Loucy (cell line): ENCODE data around the gene ZKSCAN4.

Experiments used
- H2AFZ ChIP-seq: fragments of 200-600 bp; sonication (generic); 2 replicates; pipeline ENCODE4 v1.6.0; 2016; ENCODE audit warnings: antibody characterized with exemption, mild to moderate bottlenecking, low read length, moderate library complexity
- H3F3A ChIP-seq: fragments of 200-600 bp; 2 replicates; pipeline ENCODE4 v1.6.0; 2016; ENCODE audit warnings: antibody characterized with exemption, low read depth, mild to moderate bottlenecking
- H3K27me3 ChIP-seq: fragments of 200-600 bp; sonication (generic); 2 replicates; pipeline ENCODE4 v1.6.1; 2014; ENCODE audit warnings: low read length, mild to moderate bottlenecking; ENCODE audit not compliant: insufficient read depth, poor library complexity, severe bottlenecking
- H3K36me3 ChIP-seq: fragments of 200-600 bp; sonication (generic); 2 replicates; pipeline ENCODE4 v1.6.1; 2016; ENCODE audit warnings: low read length; ENCODE audit not compliant: insufficient read depth
- H3K4me1 ChIP-seq: fragments of 200-600 bp; sonication (generic); 2 replicates; pipeline ENCODE4 v1.5.1; 2014; ENCODE audit warnings: low read length, mild to moderate bottlenecking; ENCODE audit not compliant: insufficient read depth, poor library complexity, severe bottlenecking
- H3K4me2 ChIP-seq: fragments of 200-600 bp; sonication (generic); 2 replicates; pipeline ENCODE4 v1.6.0; 2014; ENCODE audit warnings: antibody characterized with exemption, low read length, low read depth, mild to moderate bottlenecking; ENCODE audit not compliant: poor library complexity, severe bottlenecking
- H3K4me3 ChIP-seq: fragments of 200-600 bp; sonication (generic); 2 replicates; pipeline ENCODE4 v1.5.1; 2014; ENCODE audit warnings: low read length, mild to moderate bottlenecking, mixed read lengths; ENCODE audit not compliant: poor library complexity, severe bottlenecking
- H3K79me2 ChIP-seq: fragments of 200-600 bp; sonication (generic); 2 replicates; pipeline ENCODE4 v1.6.1; 2014; ENCODE audit warnings: low read length; ENCODE audit not compliant: insufficient read depth
- H3K9ac ChIP-seq: fragments of 200-600 bp; sonication (generic); 2 replicates; pipeline ENCODE4 v1.6.0; 2014; ENCODE audit warnings: mild to moderate bottlenecking, low read depth, low read length, moderate library complexity; ENCODE audit not compliant: poor library complexity, severe bottlenecking
- H3K9me2 ChIP-seq: fragments of 200-600 bp; sonication (generic); replicated peaks from 2 replicates; pipeline ENCODE4 v1.6.1; 2016; ENCODE audit warnings: low read depth, low read length, mixed read lengths
- H3K9me3 ChIP-seq: fragments of 200-600 bp; sonication (generic); 2 replicates; pipeline ENCODE4 v1.6.1; 2014; ENCODE audit warnings: mild to moderate bottlenecking, antibody characterized with exemption, low read length, low read depth; ENCODE audit not compliant: insufficient read depth
- H4K20me1 ChIP-seq: fragments of 200-600 bp; sonication (generic); 2 replicates; pipeline ENCODE4 v1.6.0; 2014; ENCODE audit warnings: antibody characterized with exemption, low read length, mild to moderate bottlenecking; ENCODE audit not compliant: insufficient read depth, poor library complexity, severe bottlenecking
- CTCF ChIP-seq: fragments of 200-600 bp; sonication (generic); conservative IDR thresholded peaks from 2 replicates; pipeline ENCODE4 v1.5.1; 2014; ENCODE audit warnings: mild to moderate bottlenecking, antibody characterized with exemption, low read length
- EZH2phosphoT487 ChIP-seq: fragments of 200-600 bp; IDR thresholded peaks from 2 replicates; pipeline ENCODE4 v1.6.1; 2018; ENCODE audit warnings: antibody characterized with exemption, mild to moderate bottlenecking, moderate library complexity, borderline replicate concordance

Gene ZKSCAN4

GRCh38 chr6:28213213-28213523 lies 38.9 kb downstream of the ZKSCAN4 start:
- Histone ChIP-seq H3K9me2 (no peaks in the 10 kb centered on the region), H3K9ac (peak overlapping the region; percentile 63), H3K9me3 (no peaks in the 10 kb centered on the region), H3K79me2 (no peaks in the 10 kb centered on the region), H3F3A (no peaks in the 10 kb centered on the region), H3K4me3 (peak overlapping the region; percentile 70), H2AFZ (no peak overlapping the region), H3K36me3 (no peaks in the 10 kb centered on the region), H3K27me3 (no peaks in the 10 kb centered on the region), H3K4me1 (no peaks in the 10 kb centered on the region), H3K4me2 (peak overlapping the region; percentile 64), H4K20me1 (no peaks in the 10 kb centered on the region)
- TF ChIP-seq EZH2phosphoT487 (no peak), CTCF (no peak)

GRCh38 chr6:28212510-28213212 lies 39.4 kb downstream of the ZKSCAN4 start:
- H3K27me3 ChIP-seq = no peaks in the 10 kb centered on the region
- H3K9me2 ChIP-seq = no peaks in the 10 kb centered on the region
- H3K79me2 ChIP-seq = no peaks in the 10 kb centered on the region
- peak overlapping the region; percentile 69 for H2AFZ ChIP-seq
- H3K36me3 ChIP-seq = no peaks in the 10 kb centered on the region
- TF ChIP-seq EZH2phosphoT487 (no peak), CTCF (peak; percentile 20; the same call in 1 of the 2 replicates)
- H3K4me1 ChIP-seq = no peaks in the 10 kb centered on the region
- no peaks in the 10 kb centered on the region for H3F3A ChIP-seq
- H3K9me3 ChIP-seq = no peaks in the 10 kb centered on the region
- peak overlapping the region; percentile 70 for H3K4me3 ChIP-seq
- no peaks in the 10 kb centered on the region for H4K20me1 ChIP-seq
- peak overlapping the region; percentile 64 for H3K4me2 ChIP-seq
- H3K9ac ChIP-seq = peak overlapping the region; percentile 63

GRCh38 chr6:28211840-28212509 lies 40.1 kb downstream of the ZKSCAN4 start:
- H3K9me2 ChIP-seq = no peaks in the 10 kb centered on the region
- TF ChIP-seq EZH2phosphoT487 (no peak), CTCF (no peak)
- H3K4me3 ChIP-seq = peak overlapping the region; percentile 70
- H3K4me1 ChIP-seq = no peaks in the 10 kb centered on the region
- H2AFZ ChIP-seq = peak overlapping the region; percentile 69
- peak overlapping the region; percentile 64 for H3K4me2 ChIP-seq
- H3K79me2 ChIP-seq = no peaks in the 10 kb centered on the region
- no peaks in the 10 kb centered on the region for H4K20me1 ChIP-seq
- H3K27me3 ChIP-seq = no peaks in the 10 kb centered on the region
- H3K36me3 ChIP-seq = no peaks in the 10 kb centered on the region
- H3K9ac ChIP-seq = peak overlapping the region; percentile 63
- no peaks in the 10 kb centered on the region for H3K9me3 ChIP-seq
- H3F3A ChIP-seq = no peaks in the 10 kb centered on the region
